ENCODE measurements around the gene ETNK2.
"Not testable (repeated sequence)": the region's sequence is repeated elsewhere in the genome, so short reads cannot be mapped to it uniquely, and the experiment has no call there.

The ETNK2 gene

GRCh38 chr1:204123376-204123775 lies 28.5 kb downstream of the ETNK2 start:
- no peak for DNase-seq

GRCh38 chr1:204121840-204122555 lies 29.8 kb downstream of the ETNK2 start:
- no peak for DNase-seq

GRCh38 chr1:204116539-204116938 lies 35.3 kb downstream of the ETNK2 start:
- DNase-seq, result no peak

- DNase-seq, result no peak
Measured at GRCh38 chr1:204115116-204115515, 36.7 kb downstream of the ETNK2 start.

- DNase-seq, result peak; percentile 53
Measured at GRCh38 chr1:204114606-204115005, 37.2 kb downstream of the ETNK2 start.

- no peak for DNase-seq
Measured at GRCh38 chr1:204113896-204114295, 37.9 kb downstream of the ETNK2 start.

GRCh38 chr1:204112876-204113730 lies 38.7 kb downstream of the ETNK2 start:
- DNase-seq, result no peak

- no peak for DNase-seq
Measured at GRCh38 chr1:204110894-204111633, 40.8 kb downstream of the ETNK2 start.

- DNase-seq, result no peak
Measured at GRCh38 chr1:204108312-204109141, 43.3 kb downstream of the ETNK2 start.

- no peak for DNase-seq
Measured at GRCh38 chr1:204107892-204108291, 44.0 kb downstream of the ETNK2 start.

- DNase-seq, result no peak
Measured at GRCh38 chr1:204106825-204107224, 45.0 kb downstream of the ETNK2 start.

- no peak for DNase-seq
Measured at GRCh38 chr1:204105131-204105515, 46.7 kb downstream of the ETNK2 start.

GRCh38 chr1:204104331-204105130 lies 47.3 kb downstream of the ETNK2 start:
- no peak for DNase-seq

- DNase-seq, result no peak
Measured at GRCh38 chr1:204103431-204103741, 48.5 kb downstream of the ETNK2 start.

- DNase-seq, result no peak
Measured at GRCh38 chr1:204102739-204103430, 49.0 kb downstream of the ETNK2 start.

GRCh38 chr1:204102029-204102611 lies 49.7 kb downstream of the ETNK2 start:
- no peak for DNase-seq

GRCh38 chr1:204099754-204100153 lies 52.1 kb downstream of the ETNK2 start:
- DNase-seq, result not testable (repeated sequence)

GRCh38 chr1:204098683-204099082 lies 53.2 kb downstream of the ETNK2 start:
- no peak for DNase-seq

GRCh38 chr1:204096931-204097330 lies 54.9 kb downstream of the ETNK2 start:
- DNase-seq, result no peak

- DNase-seq, result peak; percentile 54
Measured at GRCh38 chr1:204094856-204095634, 56.8 kb downstream of the ETNK2 start.

All from MV-4-11 (cell line).